A549 (cell line): ENCODE data around the gene DCLK1. TPM values are rescaled to one million over a fixed set of nuclear protein-coding genes. Genes with fewer than 3 reads are reported as not detected.

Experiments
- ATAC-seq, 2 experiments: fragments of 200-7000 bp in 1 of 2; fragments of >200 bp in 1 of 2; cut with Nextera tagmentation in 1 of 2; cut with Tn5 transposase in 1 of 2; 3 replicates each; pipeline versions ENCODE4 v1.8.0 to v1.9.1; 2018 to 2020; ENCODE audit warnings: mild to moderate bottlenecking in 1 of 2, moderate library complexity in 1 of 2
- CTCF ChIA-PET: fragments of 300-600 bp; sonication (Branson Sonifier 250); formaldehyde crosslinking; extraction: SDS; loops from one replicate; lab custom pipeline; 2021; ENCODE audit warnings: antibody characterized with exemption, inconsistent platforms; lab: Yijun Ruan, JAX
- POLR2A ChIA-PET: fragments of 350-600 bp; formaldehyde crosslinking; extraction: SDS; loops from one replicate; lab custom pipeline; 2021; ENCODE audit warnings: antibody characterized with exemption, inconsistent platforms; lab: Yijun Ruan, JAX
- DNase-seq, 2 experiments: peaks; one replicate each; pipeline versions ENCODE4 v3.0.0 to v3.0.0-alpha.2; 2011 to 2016; ENCODE audit warnings: low read depth in 1 of 2, low spot score in 1 of 2
- FAIRE-seq: peaks from 2 replicates; lab custom pipeline; 2011; peaks lifted over from hg19 to GRCh38; lab: Jason Lieb, UNC
- H3K27ac ChIP-seq, 2 experiments: fragments of >200 bp; sonication (Bioruptor Twin); formaldehyde crosslinking; 3 replicates each; pipeline ENCODE4 v1.5.1; 2016 to 2017
- H3K4me1 ChIP-seq: fragments of >200 bp; sonication (Bioruptor Twin); formaldehyde crosslinking; 3 replicates; pipeline ENCODE4 v1.6.1; 2016
- H3K4me2 ChIP-seq: fragments of >200 bp; sonication (Bioruptor Twin); formaldehyde crosslinking; 3 replicates; pipeline ENCODE4 v1.6.1; 2016
- H3K4me3 ChIP-seq: fragments of >200 bp; sonication (Bioruptor Twin); formaldehyde crosslinking; 3 replicates; pipeline ENCODE4 v1.5.1; 2016
- H3K9me3 ChIP-seq: fragments of >200 bp; sonication (Bioruptor Twin); formaldehyde crosslinking; 3 replicates; pipeline ENCODE4 v1.6.1; 2016
- BCL3 ChIP-seq: fragments of >200 bp; sonication (Bioruptor Twin); formaldehyde crosslinking; IDR thresholded peaks from 3 replicates; pipeline ENCODE4 v1.6.1; 2016
- BHLHE40 ChIP-seq: IDR thresholded peaks from 2 replicates; pipeline ENCODE4 v1.6.1; 2012; ENCODE audit warnings: low read depth, low read length, inconsistent platforms
- CBX8 ChIP-seq: fragments of 200-600 bp; sonication (generic); IDR thresholded peaks from 2 replicates; pipeline ENCODE4 v1.6.1; 2016
- CEBPB ChIP-seq, 2 experiments: fragments of >200 bp in 1 of 2; sonication (Bioruptor Twin) in 1 of 2; formaldehyde crosslinking in 1 of 2; IDR thresholded peaks; 2 replicates each; pipeline ENCODE4 v1.6.1; 2012 to 2016
- CHD2 ChIP-seq: fragments of 150-350 bp; IDR thresholded peaks from 2 replicates; pipeline ENCODE4 v1.6.1; 2014; ENCODE audit warnings: low read length; ENCODE audit not compliant: partially characterized antibody
- EHMT2 ChIP-seq: fragments of 200-600 bp; sonication (generic); IDR thresholded peaks from 2 replicates; pipeline ENCODE4 v1.6.1; 2016; ENCODE audit warnings: antibody characterized with exemption, low read depth, mild to moderate bottlenecking, moderate library complexity
- ELK1 ChIP-seq: fragments of 150-350 bp; IDR thresholded peaks from 2 replicates; pipeline ENCODE4 v1.6.1; 2014; ENCODE audit warnings: low read depth, mild to moderate bottlenecking, low read length
- EP300 ChIP-seq, 2 experiments: fragments of >200 bp; sonication (Bioruptor Twin); formaldehyde crosslinking; IDR thresholded peaks; 2 replicates in 1 of 2; 3 replicates in 1 of 2; pipeline ENCODE4 v1.6.1; 2016 to 2017
- ESRRA ChIP-seq: fragments of 150-350 bp; IDR thresholded peaks from 2 replicates; pipeline ENCODE4 v1.6.1; 2014; ENCODE audit warnings: mild to moderate bottlenecking, low read length, borderline replicate concordance
- HDAC2 ChIP-seq: fragments of 200-600 bp; sonication (generic); IDR thresholded peaks from 2 replicates; pipeline ENCODE4 v1.6.1; 2016
- HEYL ChIP-seq: fragments of 250-450 bp; sonication (Bioruptor Pico); IDR thresholded peaks from 2 replicates; pipeline ENCODE4 v1.8.0; 2021; ENCODE audit warnings: mild to moderate bottlenecking, moderate library complexity
- HOXB13 ChIP-seq: fragments of 250-450 bp; sonication (Bioruptor Pico); IDR thresholded peaks from 2 replicates; pipeline ENCODE4 v1.5.0; 2020; ENCODE audit warnings: low read depth, mild to moderate bottlenecking, moderate library complexity
- KDM5A ChIP-seq: fragments of 200-600 bp; sonication (generic); IDR thresholded peaks from 2 replicates; pipeline ENCODE4 v1.6.1; 2016; ENCODE audit warnings: antibody characterized with exemption, mild to moderate bottlenecking
- MAFK ChIP-seq: fragments of 450-650 bp; IDR thresholded peaks from 2 replicates; pipeline ENCODE4 v1.6.1; 2014; ENCODE audit not compliant: partially characterized antibody
- MAZ ChIP-seq: fragments of 150-350 bp; IDR thresholded peaks from 2 replicates; pipeline ENCODE4 v1.6.1; 2014; ENCODE audit warnings: antibody characterized with exemption, low read depth, low read length, borderline replicate concordance
- MYC ChIP-seq: IDR thresholded peaks from 2 replicates; pipeline ENCODE4 v1.6.1; 2012; ENCODE audit warnings: mild to moderate bottlenecking, inconsistent platforms, low read length, improper control_type of control experiment, borderline replicate concordance
- PHF8 ChIP-seq: fragments of 200-600 bp; sonication (generic); IDR thresholded peaks from 2 replicates; pipeline ENCODE4 v1.6.1; 2016; ENCODE audit warnings: low read depth, mild to moderate bottlenecking, antibody characterized with exemption, moderate library complexity, borderline replicate concordance
- POLR2A ChIP-seq: IDR thresholded peaks from 2 replicates; pipeline ENCODE4 v1.6.1; 2012; ENCODE audit warnings: mild to moderate bottlenecking, low read length
- RARB ChIP-seq: fragments of 250-450 bp; sonication (Bioruptor Pico); IDR thresholded peaks from 2 replicates; pipeline ENCODE4 v1.8.0; 2021; ENCODE audit warnings: mild to moderate bottlenecking, moderate library complexity
- RCOR1 ChIP-seq: fragments of 150-350 bp; IDR thresholded peaks from 2 replicates; pipeline ENCODE4 v1.6.1; 2014; ENCODE audit warnings: antibody characterized with exemption, low read length, low read depth
- RNF2 ChIP-seq: fragments of 200-600 bp; sonication (generic); IDR thresholded peaks from 2 replicates; pipeline ENCODE4 v1.6.1; 2016; ENCODE audit warnings: low read depth, mild to moderate bottlenecking, antibody characterized with exemption, moderate library complexity, borderline replicate concordance
- SMC3 ChIP-seq: fragments of >200 bp; sonication (Bioruptor Twin); formaldehyde crosslinking; IDR thresholded peaks from 3 replicates; pipeline ENCODE4 v1.6.1; 2018; ENCODE audit warnings: inconsistent platforms
- SREBF2 ChIP-seq: fragments of 450-650 bp; IDR thresholded peaks from 2 replicates; pipeline ENCODE4 v1.6.1; 2014; ENCODE audit warnings: mild to moderate bottlenecking, moderate library complexity
- TFCP2L1 ChIP-seq: fragments of 250-450 bp; sonication (Bioruptor Pico); IDR thresholded peaks from 2 replicates; pipeline ENCODE4 v1.5.0; 2021; ENCODE audit warnings: mild to moderate bottlenecking
- TP53 ChIP-seq: fragments of 250-450 bp; sonication (Bioruptor Pico); IDR thresholded peaks from 2 replicates; pipeline ENCODE4 v1.5.0; 2021; ENCODE audit warnings: mild to moderate bottlenecking, moderate library complexity
- ZNF302 ChIP-seq: fragments of 250-450 bp; sonication (Bioruptor Pico); IDR thresholded peaks from 2 replicates; pipeline ENCODE4 v1.9.0; 2021; ENCODE audit warnings: inconsistent platforms, mild to moderate bottlenecking, moderate library complexity
- WGBS: methylation state at CpG from one replicate; pipeline ENCODE4 v1.1.6; 2017; ENCODE audit errors: missing lambda C conversion rate; 5-methylcytosine and 5-hydroxymethylcytosine counted together
- polyA plus RNA-seq, 4 experiments: library from polyadenylated mRNA; depleted of rRNA in 3 of 4; stranded (reverse); fragments of >200 nt; fragmentation: RNase III in 1 of 4; extraction: RNeasy Plus Mini Kit Qiagen cat#74134 plus additional on column Dnase treatment in 1 of 4; gene quantifications; 2 replicates in 3 of 4; 3 replicates in 1 of 4; pipeline ENCODE4 v1.2.3, GENCODE V29; 2011 to 2017

The DCLK1 gene
- polyA plus RNA-seq, 2 of the 4 experiments (the other 2 are of a cell fraction): 0.13 to 0.21 TPM

GRCh38 chr13:36082396-36082795 lies 48.8 kb downstream of the DCLK1 start:
- H3K4me3 ChIP-seq: no peak overlapping the region
- FAIRE-seq: no peak
- H3K9me3 ChIP-seq: no peaks in the 10 kb centered on the region
- ATAC-seq: no peak
- H3K27ac ChIP-seq: no peak overlapping the region
- TF ChIP-seq ZNF302 (CRISPR knock-in tag): no peak
- no peak for TF ChIP-seq CEBPB (IDR thresholded peaks at IDR 0.05)
- no peak for TF ChIP-seq CHD2
- TF ChIP-seq POLR2A: no peak
- no peak for TF ChIP-seq HEYL (CRISPR knock-in tag)
- TF ChIP-seq BHLHE40: no peak
- no peak for TF ChIP-seq EP300 (IDR thresholded peaks at IDR 0.05)
- TF ChIP-seq ELK1: no peak
- no peak for TF ChIP-seq MAZ
- no peak for DNase-seq
- ChIA-PET POLR2A (no interaction called here), CTCF (no interaction called here)
- 48% methylated on average over 2 of the region's 2 CpGs for WGBS
- no peaks in the 10 kb centered on the region for H3K4me1 ChIP-seq
- H3K4me2 ChIP-seq: no peak overlapping the region

GRCh38 chr13:36076211-36076610 lies 55.0 kb downstream of the DCLK1 start:
- DNase-seq (no peak), FAIRE-seq (no peak), ATAC-seq (no peak)
- peak; percentile 61 for TF ChIP-seq MAFK
- TF ChIP-seq BCL3: no peak
- no peak overlapping the region for H3K4me2 ChIP-seq
- H3K27ac ChIP-seq: no peak overlapping the region
- no peaks in the 10 kb centered on the region for H3K9me3 ChIP-seq
- POLR2A ChIA-PET: no interaction called here
- H3K4me3 ChIP-seq: no peak overlapping the region
- H3K4me1 ChIP-seq: no peaks in the 10 kb centered on the region
- CTCF ChIA-PET: no interaction called here

- ATAC-seq: no peak
- Histone ChIP-seq H3K9me3 (no peaks in the 10 kb centered on the region), H3K4me3 (no peak overlapping the region), H3K4me1 (no peaks in the 10 kb centered on the region), H3K4me2 (no peak overlapping the region), H3K27ac (no peak overlapping the region)
- no peak for DNase-seq
- FAIRE-seq: no peak
- ChIA-PET POLR2A (no interaction called here), CTCF (no interaction called here)
- no peak for TF ChIP-seq TFCP2L1 (CRISPR knock-in tag)
- TF ChIP-seq ZNF302 (CRISPR knock-in tag): no peak
- no peak for TF ChIP-seq ESRRA
- no peak for TF ChIP-seq RARB (CRISPR knock-in tag)
- TF ChIP-seq HOXB13 (CRISPR knock-in tag): no peak
- TF ChIP-seq MYC: no peak
- TF ChIP-seq CBX8: no peak
- no peak for TF ChIP-seq PHF8
- no peak for TF ChIP-seq SREBF2
- no peak for TF ChIP-seq RCOR1
- no peak for TF ChIP-seq SMC3
- no peak for TF ChIP-seq HDAC2
- no peak for TF ChIP-seq KDM5A
- TF ChIP-seq EHMT2: no peak
- TF ChIP-seq TP53 (CRISPR knock-in tag): no peak
- TF ChIP-seq CEBPB (IDR thresholded peaks at IDR 0.05): no peak
- TF ChIP-seq BHLHE40: no peak
- TF ChIP-seq RNF2: no peak
- WGBS: 0% methylated on average over 3 of the region's 3 CpGs
These were observed 56.5 kb downstream of the DCLK1 start for GRCh38 chr13:36074659-36075058.
